Astrocyte (in vitro differentiated cells and primary cell): ENCODE data around the gene ARL8A. TPM values are rescaled to one million over a fixed set of nuclear protein-coding genes. Genes with fewer than 3 reads are reported as not detected.

ENCODE experiments used
- DNase-seq: peaks from one replicate; pipeline ENCODE4 v3.0.0-alpha.2; 2010; ENCODE audit warnings: low read depth
- FAIRE-seq: peaks from 2 replicates; lab custom pipeline; 2011; peaks lifted over from hg19 to GRCh38; lab: Jason Lieb, UNC
- H2AFZ ChIP-seq: 2 replicates; pipeline ENCODE4 v1.6.0; 2012; ENCODE audit warnings: low read depth, low read length, inconsistent platforms
- H3K27ac ChIP-seq: 2 replicates; pipeline ENCODE4 v1.5.1; 2011; ENCODE audit warnings: low read depth, low read length, inconsistent platforms
- H3K27me3 ChIP-seq: 2 replicates; pipeline ENCODE4 v1.6.0; 2011; ENCODE audit warnings: low read length, inconsistent platforms; ENCODE audit not compliant: insufficient read depth
- H3K36me3 ChIP-seq: 2 replicates; pipeline ENCODE4 v1.5.1; 2011; ENCODE audit warnings: low read length, inconsistent platforms; ENCODE audit not compliant: insufficient read depth
- H3K4me1 ChIP-seq: 2 replicates; pipeline ENCODE4 v1.5.1; 2011; ENCODE audit warnings: low read length, inconsistent platforms; ENCODE audit not compliant: insufficient read depth
- H3K4me2 ChIP-seq: 2 replicates; pipeline ENCODE4 v1.6.0; 2012; ENCODE audit warnings: low read length, inconsistent platforms
- H3K4me3 ChIP-seq: 2 replicates; pipeline ENCODE4 v1.5.1; 2011; ENCODE audit warnings: low read depth, mild to moderate bottlenecking, low read length, inconsistent platforms; ENCODE audit not compliant: insufficient read depth
- H3K79me2 ChIP-seq: 2 replicates; pipeline ENCODE4 v1.6.0; 2012; ENCODE audit warnings: mild to moderate bottlenecking, low read length, inconsistent platforms; ENCODE audit not compliant: insufficient read depth
- H3K9ac ChIP-seq: 2 replicates; pipeline ENCODE4 v1.6.0; 2012; ENCODE audit warnings: mild to moderate bottlenecking, low read length, inconsistent platforms
- H3K9me3 ChIP-seq: 2 replicates; pipeline ENCODE4 v1.5.1; 2012; ENCODE audit warnings: low read depth, mild to moderate bottlenecking, low read length, inconsistent platforms; ENCODE audit not compliant: insufficient read depth
- H4K20me1 ChIP-seq: 2 replicates; pipeline ENCODE4 v1.6.0; 2012; ENCODE audit warnings: low read length, inconsistent platforms; ENCODE audit not compliant: insufficient read depth
- H3K27ac Mint-ChIP-seq: one replicate; pipeline ENCODE4 v1.8.0; 2021; ENCODE audit warnings: mild to moderate bottlenecking, mixed read lengths; ENCODE audit not compliant: unreplicated experiment
- H3K27me3 Mint-ChIP-seq: one replicate; pipeline ENCODE4 v1.8.0; 2021; ENCODE audit warnings: low read depth, mixed read lengths; ENCODE audit not compliant: unreplicated experiment
- H3K36me3 Mint-ChIP-seq: one replicate; pipeline ENCODE4 v1.8.0; 2021; ENCODE audit warnings: low read depth, mixed read lengths; ENCODE audit not compliant: unreplicated experiment
- H3K4me1 Mint-ChIP-seq: one replicate; pipeline ENCODE4 v1.8.0; 2021; ENCODE audit warnings: low read depth, mixed read lengths; ENCODE audit not compliant: unreplicated experiment
- H3K4me3 Mint-ChIP-seq: one replicate; pipeline ENCODE4 v1.8.0; 2021; ENCODE audit warnings: mild to moderate bottlenecking, moderate library complexity, mixed read lengths; ENCODE audit not compliant: unreplicated experiment
- H3K9me3 Mint-ChIP-seq: one replicate; pipeline ENCODE4 v1.8.0; 2021; ENCODE audit warnings: mild to moderate bottlenecking, mixed read lengths; ENCODE audit not compliant: unreplicated experiment
- EZH2 ChIP-seq: IDR thresholded peaks from 2 replicates; pipeline ENCODE4 v1.6.1; 2012; ENCODE audit warnings: mild to moderate bottlenecking, low read length, inconsistent platforms; ENCODE audit not compliant: insufficient read depth
- total RNA-seq: library from RNA; stranded (reverse); gene quantifications from 2 replicates; pipeline ENCODE4 v1.2.1, GENCODE V29; 2021
- TF ChIP-seq, protein P1 (sequence below): IDR thresholded peaks from 2 replicates; pipeline ENCODE4 v1.5.1; 2011; ENCODE audit warnings: low read depth, mild to moderate bottlenecking, inconsistent platforms, low read length, moderate library complexity; ENCODE audit not compliant: insufficient read depth

The ARL8A gene
- total RNA-seq, 1 donor from 2014 or later, result 83.0 TPM

GRCh38 chr1:202130297-202130721 lies 14.2 kb downstream of the ARL8A start:
- Histone ChIP-seq H3K36me3 (peaks cover 9% of the 10 kb centered on the region), H3K9me3 (no peaks in the 10 kb centered on the region), H3K9ac (no peak overlapping the region), H3K4me1 (peaks cover 2% of the 10 kb centered on the region), H3K79me2 (no peaks in the 10 kb centered on the region), H3K27me3 (peaks cover 2% of the 10 kb centered on the region), H3K27ac (no peak overlapping the region), H2AFZ (no peak overlapping the region), H3K4me3 (no peak overlapping the region), H3K4me2 (no peak overlapping the region), H4K20me1 (peaks cover 32% of the 10 kb centered on the region)
- TF ChIP-seq EZH2, result no peak
- TF ChIP-seq, protein P1, sequence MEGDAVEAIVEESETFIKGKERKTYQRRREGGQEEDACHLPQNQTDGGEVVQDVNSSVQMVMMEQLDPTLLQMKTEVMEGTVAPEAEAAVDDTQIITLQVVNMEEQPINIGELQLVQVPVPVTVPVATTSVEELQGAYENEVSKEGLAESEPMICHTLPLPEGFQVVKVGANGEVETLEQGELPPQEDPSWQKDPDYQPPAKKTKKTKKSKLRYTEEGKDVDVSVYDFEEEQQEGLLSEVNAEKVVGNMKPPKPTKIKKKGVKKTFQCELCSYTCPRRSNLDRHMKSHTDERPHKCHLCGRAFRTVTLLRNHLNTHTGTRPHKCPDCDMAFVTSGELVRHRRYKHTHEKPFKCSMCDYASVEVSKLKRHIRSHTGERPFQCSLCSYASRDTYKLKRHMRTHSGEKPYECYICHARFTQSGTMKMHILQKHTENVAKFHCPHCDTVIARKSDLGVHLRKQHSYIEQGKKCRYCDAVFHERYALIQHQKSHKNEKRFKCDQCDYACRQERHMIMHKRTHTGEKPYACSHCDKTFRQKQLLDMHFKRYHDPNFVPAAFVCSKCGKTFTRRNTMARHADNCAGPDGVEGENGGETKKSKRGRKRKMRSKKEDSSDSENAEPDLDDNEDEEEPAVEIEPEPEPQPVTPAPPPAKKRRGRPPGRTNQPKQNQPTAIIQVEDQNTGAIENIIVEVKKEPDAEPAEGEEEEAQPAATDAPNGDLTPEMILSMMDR, result no peak
- no peak overlapping the region for H3K4me3 Mint-ChIP-seq
- peaks cover 3% of the 10 kb centered on the region for H3K4me1 Mint-ChIP-seq
- no peak overlapping the region for H3K27ac Mint-ChIP-seq
- no peak for DNase-seq
- H3K27me3 Mint-ChIP-seq, result peaks cover 8% of the 10 kb centered on the region
- FAIRE-seq, result no peak
- peaks cover 2% of the 10 kb centered on the region for H3K36me3 Mint-ChIP-seq
- H3K9me3 Mint-ChIP-seq, result peaks cover 2% of the 10 kb centered on the region

DNA sequence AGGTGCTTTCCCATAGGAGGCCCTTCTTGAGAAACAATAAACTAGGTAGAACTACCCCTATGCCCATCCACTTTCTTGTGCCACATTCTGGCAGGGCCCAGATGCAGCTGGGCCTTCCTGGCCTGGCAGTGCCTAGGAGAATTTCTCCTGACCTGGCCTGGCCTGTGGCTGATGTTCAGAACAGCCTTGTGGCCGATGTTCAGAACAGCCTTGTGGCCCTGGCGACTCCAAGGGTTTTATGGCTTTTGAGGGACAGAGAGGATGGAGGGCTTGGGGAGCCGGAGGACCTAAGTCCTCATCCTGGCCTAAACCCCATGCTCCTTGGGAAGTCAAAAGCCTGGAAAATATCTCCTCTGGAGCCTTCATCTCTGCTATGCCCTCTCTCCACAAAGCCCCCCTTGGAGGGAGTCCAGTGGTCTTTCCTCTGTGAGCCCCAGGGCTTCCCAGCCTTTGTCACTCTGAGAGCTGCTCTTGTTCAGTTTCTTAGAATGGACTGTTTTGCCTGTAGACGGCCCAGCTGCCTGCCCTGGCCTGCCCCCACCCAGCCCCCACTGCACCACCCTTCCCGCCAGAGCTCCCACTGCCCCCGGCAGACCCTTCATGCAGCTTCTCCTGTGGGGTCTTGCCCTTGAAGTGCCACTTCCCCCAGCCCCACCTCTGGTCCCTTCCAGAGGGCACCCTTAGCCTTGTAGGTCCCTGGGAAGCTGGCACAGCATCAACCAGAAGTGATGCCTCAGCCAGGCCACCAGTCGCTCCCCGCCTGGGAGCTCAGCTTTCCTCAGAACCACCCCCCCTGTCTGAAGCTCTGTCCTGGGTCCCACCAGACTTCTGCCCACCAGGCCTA lies 14.9 kb downstream of the ARL8A start:
- Histone ChIP-seq H3K4me3 (no peak overlapping the region), H3K4me2 (no peak overlapping the region), H3K9me3 (no peaks in the 10 kb centered on the region), H4K20me1 (peaks cover 26% of the 10 kb centered on the region), H3K9ac (no peak overlapping the region), H3K79me2 (no peaks in the 10 kb centered on the region), H2AFZ (no peak overlapping the region), H3K27ac (no peak overlapping the region), H3K4me1 (peaks cover 2% of the 10 kb centered on the region), H3K27me3 (peaks cover 2% of the 10 kb centered on the region), H3K36me3 (peaks cover 6% of the 10 kb centered on the region)
- Mint-ChIP-seq H3K4me3 (no peak overlapping the region), H3K27me3 (peaks cover 11% of the 10 kb centered on the region), H3K4me1 (peaks cover 3% of the 10 kb centered on the region), H3K36me3 (peaks cover 2% of the 10 kb centered on the region), H3K27ac (no peak overlapping the region), H3K9me3 (peaks cover 2% of the 10 kb centered on the region)
- TF ChIP-seq, protein P1, result no peak
- TF ChIP-seq EZH2, result no peak
- FAIRE-seq (no peak), DNase-seq (no peak)
